HG02759 (cell line): ENCODE measurements around the gene KRT81.

Source experiments
- ATAC-seq: cut with Tn5 transposase; IDR thresholded peaks from one replicate; pipeline ENCODE4 v1.9.1; 2021; ENCODE audit warnings: mild to moderate bottlenecking, moderate library complexity; ENCODE audit not compliant: unreplicated experiment

Gene KRT81

GRCh38 chr12:52291267-52291935, at the start of gene KRT81:
KRT81 (minus strand) TSS chr12:52291534; CDS start chr12:52291465, 69 bp downstream.
- ATAC-seq = no peak

GRCh38 chr12:52338241-52338960, 47.1 kb upstream of the KRT81 start:
- no peak for ATAC-seq

- no peak for ATAC-seq
These were observed 45.7 kb upstream of the KRT81 start for GRCh38 chr12:52337054-52337453.

GRCh38 chr12:52336641-52337040, 45.3 kb upstream of the KRT81 start:
- no peak for ATAC-seq

- ATAC-seq = no peak
These were observed 44.4 kb upstream of the KRT81 start for GRCh38 chr12:52335598-52336262.

GRCh38 chr12:52334185-52334584, 42.9 kb upstream of the KRT81 start:
- no peak for ATAC-seq

- no peak for ATAC-seq
These were observed 42.0 kb upstream of the KRT81 start for GRCh38 chr12:52333321-52333720.

- no peak for ATAC-seq
These were observed 41.0 kb upstream of the KRT81 start for GRCh38 chr12:52332381-52332780.

- ATAC-seq = no peak
These were observed 40.5 kb upstream of the KRT81 start for GRCh38 chr12:52331833-52332232.

- ATAC-seq = no peak
These were observed 39.7 kb upstream of the KRT81 start for GRCh38 chr12:52331039-52331438.

GRCh38 chr12:52327830-52328500, 36.6 kb upstream of the KRT81 start:
- ATAC-seq = peak; percentile 5

GRCh38 chr12:52327052-52327829, 35.9 kb upstream of the KRT81 start:
- ATAC-seq = peak; percentile 91

- no peak for ATAC-seq
These were observed 32.8 kb upstream of the KRT81 start for GRCh38 chr12:52324153-52324444.

GRCh38 chr12:52323416-52324152, 32.2 kb upstream of the KRT81 start:
- no peak for ATAC-seq

- no peak for ATAC-seq
These were observed 31.7 kb upstream of the KRT81 start for GRCh38 chr12:52323001-52323400.

GRCh38 chr12:52322069-52322468, 30.7 kb upstream of the KRT81 start:
- ATAC-seq = no peak

- ATAC-seq = no peak
These were observed 30.1 kb upstream of the KRT81 start for GRCh38 chr12:52321418-52321817.

GRCh38 chr12:52320784-52321400, 29.6 kb upstream of the KRT81 start, which contains the start of gene KRT83:
KRT83 (minus strand) TSS chr12:52321398; CDS start chr12:52321335, 63 bp downstream.
- no peak for ATAC-seq

- no peak for ATAC-seq
These were observed 27.8 kb upstream of the KRT81 start for GRCh38 chr12:52319097-52319496.
